Calu3 (cell line): Measurements from ENCODE around the gene GPATCH11. TPM values are rescaled to one million over a fixed set of nuclear protein-coding genes. Genes with fewer than 3 reads are reported as not detected.

Source experiments
- Bru-seq: library from RNA; stranded (reverse); fragments of 400-500 nt; gene quantifications from one replicate; lab custom pipeline; 2021; lab: Mats Ljungman, UMichigan
- BruChase-seq, 2 experiments: library from RNA; stranded (reverse); fragments of 400-500 nt; gene quantifications; one replicate each; lab custom pipeline; 2021; lab: Mats Ljungman, UMichigan
- BruUV-seq: library from RNA; stranded (reverse); fragments of 400-500 nt; replicated peaks from 2 replicates; lab custom pipeline; 2021; lab: Mats Ljungman, UMichigan
- CTCF ChIA-PET: fragments of 300-600 bp; sonication (Branson Sonifier 250); formaldehyde crosslinking; loops from one replicate; lab custom pipeline; 2022; ENCODE audit warnings: antibody characterized with exemption; lab: Charles Lee
- DNase-seq: peaks from one replicate; pipeline ENCODE4 v3.0.0; 2022
- H3K27ac Mint-ChIP-seq: one replicate; pipeline ENCODE4 v1.8.0; 2022; ENCODE audit warnings: mixed read lengths; ENCODE audit not compliant: unreplicated experiment
- H3K27me3 Mint-ChIP-seq: one replicate; pipeline ENCODE4 v1.8.0; 2022; ENCODE audit warnings: mixed read lengths; ENCODE audit not compliant: unreplicated experiment
- H3K36me3 Mint-ChIP-seq: one replicate; pipeline ENCODE4 v1.8.0; 2022; ENCODE audit warnings: mild to moderate bottlenecking, moderate library complexity, mixed read lengths; ENCODE audit not compliant: insufficient read depth, unreplicated experiment
- H3K4me1 Mint-ChIP-seq: one replicate; pipeline ENCODE4 v1.8.0; 2022; ENCODE audit warnings: mild to moderate bottlenecking, low read depth, mixed read lengths; ENCODE audit not compliant: unreplicated experiment
- H3K4me3 Mint-ChIP-seq: one replicate; pipeline ENCODE4 v1.8.0; 2022; ENCODE audit warnings: mild to moderate bottlenecking, low read depth, moderate library complexity, mixed read lengths; ENCODE audit not compliant: unreplicated experiment
- H3K9me3 Mint-ChIP-seq: one replicate; pipeline ENCODE4 v1.8.0; 2022; ENCODE audit warnings: low read depth, mixed read lengths; ENCODE audit not compliant: unreplicated experiment
- CTCF ChIP-seq: fragments of 200-600 bp; IDR thresholded peaks from one replicate; pipeline ENCODE4 v1.8.0; 2022; ENCODE audit warnings: antibody characterized with exemption; ENCODE audit not compliant: unreplicated experiment
- intact Hi-C: fragments of 100-400 bp; cut with micrococcal nuclease; formaldehyde crosslinking; loops from one replicate; pipeline ENCODE4 v1.10.0; 2022; ENCODE audit not compliant: unreplicated experiment
- long read RNA-seq: library from polyadenylated mRNA; stranded (forward); transcript quantifications from one replicate; pipeline ENCODE4 v2.0.0, GENCODE V29; 2022
- total RNA-seq: library from RNA; stranded (reverse); gene quantifications from 2 replicates; pipeline ENCODE4 v1.2.3, GENCODE V29; 2022

GPATCH11 gene
- total RNA-seq (5.4 and 5.8 TPM in 2 replicates), Bru-seq, nascent RNA (percentile 50 among the genes with signal in this experiment), BruChase-seq, experiment 1, labeled RNA remaining after a 6-hour chase (percentile 69 among the genes with signal in this experiment), BruChase-seq, experiment 2, labeled RNA remaining after a 2-hour chase (percentile 71 among the genes with signal in this experiment)
- long read RNA-seq, partial matches to known transcripts = 3 of 8 reads
- long read RNA-seq, other reads (novel, unspliced or antisense) = 1 of 8 reads

- BruUV-seq = no TSS peak
- Mint-ChIP-seq H3K4me3 (no peak within 1 kb of the TSS), H3K36me3 (peaks cover 8% of the 10 kb centered on the region), H3K4me1 (no peaks in the 10 kb centered on the region), H3K9me3 (no peaks in the 10 kb centered on the region), H3K27ac (no peak within 1 kb of the TSS), H3K27me3 (no peaks in the 10 kb centered on the region)
- CTCF ChIA-PET = no interaction called here
- peak; percentile 96 for DNase-seq
- TF ChIP-seq CTCF = no peak
- intact Hi-C loops = no loop called here
Observed at GRCh38 chr2:37083873-37084794, at the start of gene GPATCH11, which contains the start of gene HEATR5B. GPATCH11 (plus strand) TSS chr2:37084518; CDS start chr2:37088382, 3,864 bp downstream. HEATR5B (minus strand) TSS chr2:37084372; CDS start chr2:37083414, 958 bp downstream.

GRCh38 chr2:37037771-37038170 lies 46.5 kb upstream of the GPATCH11 start:
- no peak for TF ChIP-seq CTCF
- Mint-ChIP-seq H3K4me1 (no peaks in the 10 kb centered on the region), H3K27me3 (no peaks in the 10 kb centered on the region), H3K9me3 (no peaks in the 10 kb centered on the region), H3K27ac (no peak overlapping the region), H3K36me3 (no peaks in the 10 kb centered on the region), H3K4me3 (no peak overlapping the region)
- no TSS peak for BruUV-seq
- intact Hi-C loops = no loop called here
- CTCF ChIA-PET = no interaction called here
- no peak for DNase-seq

- intact Hi-C loops = no loop called here
- CTCF ChIA-PET = interaction anchor here (0.6 kb wide), 1 partner anchor 1911 kb away, joined by 3 read pairs; no protein-coding TSS in a partner anchor
- Mint-ChIP-seq H3K27me3 (no peaks in the 10 kb centered on the region), H3K4me1 (no peaks in the 10 kb centered on the region), H3K27ac (no peak overlapping the region), H3K9me3 (no peaks in the 10 kb centered on the region), H3K4me3 (no peak overlapping the region), H3K36me3 (no peaks in the 10 kb centered on the region)
- TF ChIP-seq CTCF = no peak
- DNase-seq = no peak
- BruUV-seq = no TSS peak
Observed at GRCh38 chr2:37039580-37039979, 44.7 kb upstream of the GPATCH11 start.

GRCh38 chr2:37052600-37053332 lies 31.6 kb upstream of the GPATCH11 start:
- no peaks in the 10 kb centered on the region for H3K27me3 Mint-ChIP-seq
- no TSS peak for BruUV-seq
- no peak for DNase-seq
- no peak overlapping the region for H3K27ac Mint-ChIP-seq
- H3K9me3 Mint-ChIP-seq = no peaks in the 10 kb centered on the region
- no peaks in the 10 kb centered on the region for H3K4me1 Mint-ChIP-seq
- H3K36me3 Mint-ChIP-seq = peaks cover 4% of the 10 kb centered on the region
- no peak overlapping the region for H3K4me3 Mint-ChIP-seq
- intact Hi-C loops = no loop called here
- no peak for TF ChIP-seq CTCF
- CTCF ChIA-PET = no interaction called here
